Loucy (cell line): ENCODE data around the gene NFIX.

Experiments
- EZH2phosphoT487 ChIP-seq: fragments of 200-600 bp; IDR thresholded peaks from 2 replicates; pipeline ENCODE4 v1.6.1; 2018; ENCODE audit warnings: antibody characterized with exemption, mild to moderate bottlenecking, moderate library complexity, borderline replicate concordance
- TF ChIP-seq, protein P1 (sequence below): fragments of 200-600 bp; sonication (generic); conservative IDR thresholded peaks from 2 replicates; pipeline ENCODE4 v1.5.1; 2014; ENCODE audit warnings: mild to moderate bottlenecking, antibody characterized with exemption, low read length

DNA sequence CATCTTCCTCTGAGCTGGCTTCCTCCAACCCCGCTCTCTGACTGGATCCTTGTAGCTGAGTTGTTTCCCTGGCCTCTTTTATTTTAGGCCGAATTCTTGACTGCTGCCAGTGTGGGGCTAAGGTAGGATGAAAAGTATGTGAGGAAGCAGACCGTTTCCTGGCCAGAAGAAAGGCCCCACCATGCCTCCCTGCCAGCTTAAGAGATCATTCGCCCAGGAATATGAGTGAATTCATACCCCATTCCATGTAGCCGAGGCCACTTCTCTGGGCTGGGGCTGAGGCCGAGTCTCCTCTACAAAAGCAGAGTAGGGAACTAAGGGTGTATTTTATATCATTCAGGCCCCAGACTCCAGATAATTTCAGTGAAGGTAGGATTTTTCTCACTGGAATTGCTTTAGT lies 32.3 kb downstream of the NFIX start:
- TF ChIP-seq, protein P1, sequence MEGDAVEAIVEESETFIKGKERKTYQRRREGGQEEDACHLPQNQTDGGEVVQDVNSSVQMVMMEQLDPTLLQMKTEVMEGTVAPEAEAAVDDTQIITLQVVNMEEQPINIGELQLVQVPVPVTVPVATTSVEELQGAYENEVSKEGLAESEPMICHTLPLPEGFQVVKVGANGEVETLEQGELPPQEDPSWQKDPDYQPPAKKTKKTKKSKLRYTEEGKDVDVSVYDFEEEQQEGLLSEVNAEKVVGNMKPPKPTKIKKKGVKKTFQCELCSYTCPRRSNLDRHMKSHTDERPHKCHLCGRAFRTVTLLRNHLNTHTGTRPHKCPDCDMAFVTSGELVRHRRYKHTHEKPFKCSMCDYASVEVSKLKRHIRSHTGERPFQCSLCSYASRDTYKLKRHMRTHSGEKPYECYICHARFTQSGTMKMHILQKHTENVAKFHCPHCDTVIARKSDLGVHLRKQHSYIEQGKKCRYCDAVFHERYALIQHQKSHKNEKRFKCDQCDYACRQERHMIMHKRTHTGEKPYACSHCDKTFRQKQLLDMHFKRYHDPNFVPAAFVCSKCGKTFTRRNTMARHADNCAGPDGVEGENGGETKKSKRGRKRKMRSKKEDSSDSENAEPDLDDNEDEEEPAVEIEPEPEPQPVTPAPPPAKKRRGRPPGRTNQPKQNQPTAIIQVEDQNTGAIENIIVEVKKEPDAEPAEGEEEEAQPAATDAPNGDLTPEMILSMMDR: no peak
- no peak for TF ChIP-seq EZH2phosphoT487
